PC-9 (cell line): Measurements from ENCODE around the gene PEAK3. TPM values are rescaled to one million over a fixed set of nuclear protein-coding genes. Genes with fewer than 3 reads are reported as not detected.

Experiments
- BruUV-seq: library from RNA; stranded (reverse); fragments of 400-500 nt; replicated peaks from 2 replicates; lab custom pipeline; 2021; lab: Mats Ljungman, UMichigan
- CTCF ChIA-PET: fragments of 300-600 bp; sonication (Branson Sonifier 250); formaldehyde crosslinking; loops from one replicate; lab custom pipeline; 2022; ENCODE audit warnings: antibody characterized with exemption; lab: Charles Lee
- POLR2A ChIA-PET: fragments of 300-600 bp; sonication (Branson Sonifier 250); formaldehyde crosslinking; loops from one replicate; lab custom pipeline; 2022; ENCODE audit warnings: antibody characterized with exemption; ENCODE audit not compliant: unreplicated experiment; lab: Charles Lee
- DNase-seq, 2 experiments: peaks; one replicate each; pipeline versions ENCODE4 v3.0.0 to v3.0.0-alpha.2; 2015 to 2022; ENCODE audit warnings: mixed read lengths in 1 of 2
- H2AFZ ChIP-seq: fragments of 200-600 bp; sonication (generic); 2 replicates; pipeline ENCODE4 v1.8.1; 2017; ENCODE audit warnings: antibody characterized with exemption
- H3F3A ChIP-seq: fragments of 200-600 bp; sonication (generic); 2 replicates; pipeline ENCODE4 v1.8.1; 2017; ENCODE audit warnings: antibody characterized with exemption, mild to moderate bottlenecking, low read depth; ENCODE audit not compliant: insufficient read depth
- H3K27ac ChIP-seq: fragments of 200-600 bp; sonication (generic); 2 replicates; pipeline ENCODE4 v1.6.1; 2016; ENCODE audit warnings: mixed run types
- H3K27me3 ChIP-seq: fragments of 200-600 bp; sonication (generic); 2 replicates; pipeline ENCODE4 v1.6.1; 2016; ENCODE audit warnings: low read depth, mixed run types; ENCODE audit not compliant: insufficient read depth
- H3K36me3 ChIP-seq: fragments of 200-600 bp; sonication (generic); 2 replicates; pipeline ENCODE4 v1.6.1; 2016; ENCODE audit warnings: low read depth, mixed run types
- H3K4me1 ChIP-seq: fragments of 200-600 bp; sonication (generic); replicated peaks from 2 replicates; pipeline ENCODE4 v1.6.1; 2016; ENCODE audit warnings: mixed run types; ENCODE audit not compliant: insufficient read depth
- H3K4me2 ChIP-seq: fragments of 200-600 bp; sonication (generic); 2 replicates; pipeline ENCODE4 v1.6.1; 2017; ENCODE audit warnings: mixed run types
- H3K4me3 ChIP-seq: fragments of 200-600 bp; sonication (generic); 2 replicates; pipeline ENCODE4 v1.6.1; 2016; ENCODE audit warnings: mixed run types
- H3K79me2 ChIP-seq: fragments of 200-600 bp; sonication (generic); 2 replicates; pipeline ENCODE4 v1.6.1; 2017; ENCODE audit warnings: low read depth, mixed run types
- H3K9me2 ChIP-seq: fragments of 200-600 bp; sonication (generic); 2 replicates; pipeline ENCODE4 v1.8.1; 2017; ENCODE audit warnings: mild to moderate bottlenecking; ENCODE audit not compliant: insufficient read depth
- H3K9me3 ChIP-seq: fragments of 200-600 bp; sonication (generic); 2 replicates; pipeline ENCODE4 v1.8.1; 2016; ENCODE audit warnings: low read depth; ENCODE audit not compliant: insufficient read depth
- H4K20me1 ChIP-seq: fragments of 200-600 bp; sonication (generic); 2 replicates; pipeline ENCODE4 v1.8.1; 2017; ENCODE audit not compliant: insufficient read depth
- EZH2 ChIP-seq: fragments of 200-600 bp; sonication (generic); IDR thresholded peaks from 2 replicates; pipeline ENCODE4 v1.8.0; 2017; ENCODE audit warnings: antibody characterized with exemption, low read depth
- intact Hi-C: fragments of 100-400 bp; cut with micrococcal nuclease; formaldehyde crosslinking; loops from one replicate; pipeline ENCODE4 v1.10.0; 2022; ENCODE audit not compliant: unreplicated experiment
- total RNA-seq: library from RNA; stranded (reverse); gene quantifications from 2 replicates; pipeline ENCODE4 v1.2.3, GENCODE V29; 2021
- TF ChIP-seq, protein P1 (sequence below): fragments of 200-600 bp; sonication (generic); conservative IDR thresholded peaks from 2 replicates; pipeline ENCODE4 v1.6.1; 2017; ENCODE audit warnings: mixed run types, antibody characterized with exemption, mild to moderate bottlenecking, moderate library complexity

PEAK3 gene
- total RNA-seq, 1 experiment from 2014 or later, result not detected

DNA sequence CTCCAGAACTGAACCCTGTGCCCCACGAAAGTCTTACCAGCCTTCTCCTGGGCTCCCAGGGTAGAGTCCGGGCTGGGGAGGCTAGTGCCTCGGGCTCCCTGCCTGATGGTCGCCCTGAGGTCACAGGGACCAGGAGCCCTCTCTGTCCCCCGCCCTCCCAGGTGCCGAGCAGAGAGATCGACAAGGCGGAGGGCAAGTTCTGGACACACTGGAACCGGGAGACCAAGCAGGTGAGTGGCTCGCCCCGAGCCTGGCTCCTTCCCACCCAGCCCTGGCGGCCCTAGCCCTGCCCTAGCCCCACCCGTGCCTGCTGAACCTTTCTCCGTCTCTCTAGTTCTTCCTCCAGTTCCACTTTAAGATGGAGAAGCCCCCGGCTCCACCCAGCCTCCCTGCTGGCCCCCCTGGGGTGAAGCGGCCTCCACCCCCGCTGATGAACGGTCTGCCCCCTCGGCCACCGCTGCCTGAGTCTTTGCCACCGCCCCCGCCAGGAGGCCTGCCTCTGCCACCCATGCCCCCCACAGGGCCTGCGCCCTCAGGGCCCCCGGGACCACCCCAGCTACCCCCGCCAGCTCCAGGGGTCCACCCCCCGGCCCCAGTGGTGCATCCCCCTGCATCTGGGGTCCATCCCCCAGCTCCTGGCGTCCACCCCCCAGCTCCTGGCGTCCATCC lies 34.4 kb downstream of the PEAK3 start:
- intact Hi-C loops, result no loop called here
- Histone ChIP-seq H3K9me3 (no peaks in the 10 kb centered on the region), H3K9me2 (no peaks in the 10 kb centered on the region), H3F3A (no peaks in the 10 kb centered on the region), H3K4me1 (no peaks in the 10 kb centered on the region), H3K27me3 (no peaks in the 10 kb centered on the region), H3K27ac (no peak overlapping the region), H3K4me2 (no peak overlapping the region), H3K4me3 (no peak overlapping the region), H4K20me1 (peaks cover 13% of the 10 kb centered on the region), H3K79me2 (peaks cover 7% of the 10 kb centered on the region), H3K36me3 (no peaks in the 10 kb centered on the region), H2AFZ (no peak overlapping the region)
- ChIA-PET CTCF (no interaction called here), POLR2A (interaction anchor here (0.6 kb wide), 1 partner anchor 228 kb away, joined by 5 read pairs; the partner anchor contains the start of gene GADD45B)
- no peak for DNase-seq
- TF ChIP-seq EZH2, result no peak
- TF ChIP-seq, protein P1, sequence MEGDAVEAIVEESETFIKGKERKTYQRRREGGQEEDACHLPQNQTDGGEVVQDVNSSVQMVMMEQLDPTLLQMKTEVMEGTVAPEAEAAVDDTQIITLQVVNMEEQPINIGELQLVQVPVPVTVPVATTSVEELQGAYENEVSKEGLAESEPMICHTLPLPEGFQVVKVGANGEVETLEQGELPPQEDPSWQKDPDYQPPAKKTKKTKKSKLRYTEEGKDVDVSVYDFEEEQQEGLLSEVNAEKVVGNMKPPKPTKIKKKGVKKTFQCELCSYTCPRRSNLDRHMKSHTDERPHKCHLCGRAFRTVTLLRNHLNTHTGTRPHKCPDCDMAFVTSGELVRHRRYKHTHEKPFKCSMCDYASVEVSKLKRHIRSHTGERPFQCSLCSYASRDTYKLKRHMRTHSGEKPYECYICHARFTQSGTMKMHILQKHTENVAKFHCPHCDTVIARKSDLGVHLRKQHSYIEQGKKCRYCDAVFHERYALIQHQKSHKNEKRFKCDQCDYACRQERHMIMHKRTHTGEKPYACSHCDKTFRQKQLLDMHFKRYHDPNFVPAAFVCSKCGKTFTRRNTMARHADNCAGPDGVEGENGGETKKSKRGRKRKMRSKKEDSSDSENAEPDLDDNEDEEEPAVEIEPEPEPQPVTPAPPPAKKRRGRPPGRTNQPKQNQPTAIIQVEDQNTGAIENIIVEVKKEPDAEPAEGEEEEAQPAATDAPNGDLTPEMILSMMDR, result no peak
- BruUV-seq, result no TSS peak

DNA sequence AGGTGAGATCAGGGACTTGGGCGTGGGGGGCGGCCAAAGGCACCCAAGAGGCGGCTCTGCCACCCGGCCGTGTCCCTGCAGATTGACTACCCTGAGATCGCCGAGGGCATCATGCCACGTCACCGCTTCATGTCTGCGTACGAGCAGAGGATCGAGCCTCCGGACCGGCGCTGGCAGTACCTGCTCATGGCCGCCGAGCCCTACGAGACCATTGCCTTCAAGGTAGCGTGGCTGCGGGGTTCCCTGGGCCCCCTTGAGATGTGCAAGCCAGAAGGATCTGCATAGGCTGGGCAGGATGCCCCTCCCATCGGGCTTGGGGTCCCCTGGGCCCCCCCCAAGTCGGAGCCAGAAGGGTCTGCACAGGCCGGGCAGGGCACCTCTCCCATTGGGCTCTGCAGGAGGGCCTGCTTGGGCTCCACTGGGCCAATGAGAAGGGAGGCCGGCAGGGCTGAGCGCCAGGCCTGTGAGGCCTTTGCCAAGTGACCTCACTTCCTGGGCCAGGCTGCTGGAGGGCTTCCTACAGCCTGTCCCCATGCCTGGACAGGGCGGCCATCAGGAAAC lies 35.1 kb downstream of the PEAK3 start:
- Histone ChIP-seq H3K9me3 (no peaks in the 10 kb centered on the region), H3K36me3 (no peaks in the 10 kb centered on the region), H3K79me2 (peaks cover 14% of the 10 kb centered on the region), H3K9me2 (no peaks in the 10 kb centered on the region), H3K4me2 (no peak overlapping the region), H2AFZ (no peak overlapping the region), H4K20me1 (peaks cover 20% of the 10 kb centered on the region), H3K4me1 (no peaks in the 10 kb centered on the region), H3K27me3 (no peaks in the 10 kb centered on the region), H3K27ac (no peak overlapping the region), H3K4me3 (no peak overlapping the region), H3F3A (no peaks in the 10 kb centered on the region)
- intact Hi-C loops, result no loop called here
- CTCF ChIA-PET, result no interaction called here
- BruUV-seq, result no TSS peak
- TF ChIP-seq EZH2, result no peak
- TF ChIP-seq, protein P1, result no peak
- no peak for DNase-seq
- POLR2A ChIA-PET, result no interaction called here

DNA sequence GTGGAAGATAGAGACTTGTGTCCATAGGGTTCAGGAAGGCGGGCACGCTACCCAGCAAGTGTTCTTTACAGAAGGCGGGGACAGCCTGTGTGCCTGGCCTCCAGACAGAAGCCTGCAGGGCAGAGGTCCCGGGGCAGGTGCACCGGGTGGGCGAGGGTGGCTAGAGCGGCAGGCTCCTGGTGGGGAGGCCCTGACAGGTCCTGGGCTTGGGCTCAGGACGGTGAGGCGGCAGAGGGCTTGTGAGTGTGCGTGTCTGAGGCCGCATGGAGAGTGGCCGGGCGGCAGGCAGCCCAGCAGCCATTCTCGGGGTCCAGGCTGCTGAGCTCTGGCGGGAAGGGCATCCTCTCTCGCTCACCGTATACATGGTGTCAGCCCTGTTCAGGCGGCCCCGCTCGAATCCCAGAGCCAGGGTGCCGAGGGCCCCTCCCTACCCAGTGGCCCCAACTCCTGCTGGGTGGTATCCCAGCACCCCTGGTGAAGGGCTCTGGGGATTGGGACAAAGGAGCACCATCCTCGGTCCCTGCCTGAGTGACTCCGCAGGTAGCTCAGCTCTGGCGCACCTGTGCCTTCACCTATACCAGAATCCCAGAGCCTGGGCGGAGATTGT lies 35.9 kb downstream of the PEAK3 start:
- no peaks in the 10 kb centered on the region for H3K27me3 ChIP-seq
- no peaks in the 10 kb centered on the region for H3K36me3 ChIP-seq
- H3K27ac ChIP-seq, result no peak overlapping the region
- intact Hi-C loops, result no loop called here
- no peaks in the 10 kb centered on the region for H3K4me1 ChIP-seq
- H3K79me2 ChIP-seq, result peaks cover 22% of the 10 kb centered on the region
- no peaks in the 10 kb centered on the region for H3F3A ChIP-seq
- no peaks in the 10 kb centered on the region for H3K9me2 ChIP-seq
- H3K4me3 ChIP-seq, result no peak overlapping the region
- no peaks in the 10 kb centered on the region for H3K9me3 ChIP-seq
- ChIA-PET CTCF (no interaction called here), POLR2A (no interaction called here)
- no peak overlapping the region for H3K4me2 ChIP-seq
- peaks cover 26% of the 10 kb centered on the region for H4K20me1 ChIP-seq
- BruUV-seq, result no TSS peak
- no peak overlapping the region for H2AFZ ChIP-seq
- DNase-seq, result no peak
- no peak for TF ChIP-seq EZH2
- TF ChIP-seq, protein P1, result no peak
